GM18907 (cell line): ENCODE results near the gene TCTA.

Source experiments
- ATAC-seq: cut with Tn5 transposase; IDR thresholded peaks from one replicate; pipeline ENCODE4 v1.9.1; 2021; ENCODE audit warnings: mild to moderate bottlenecking, moderate library complexity; ENCODE audit not compliant: unreplicated experiment

Gene TCTA

GRCh38 chr3:49410066-49410845 lies 2.0 kb upstream of the TCTA start:
- no peak for ATAC-seq

- no peak for ATAC-seq
Measured at GRCh38 chr3:49410846-49411534, 1.2 kb upstream of the TCTA start.

GRCh38 chr3:49411535-49411967 lies 672 bp upstream of the TCTA start:
- peak; percentile 31 for ATAC-seq

- ATAC-seq = no peak
Measured at GRCh38 chr3:49412632-49413337, 562 bp downstream of the TCTA start.

GRCh38 chr3:49413338-49413734 lies 1.1 kb downstream of the TCTA start:
- no peak for ATAC-seq

- no peak for ATAC-seq
Measured at GRCh38 chr3:49414753-49415152, 2.5 kb downstream of the TCTA start.

GRCh38 chr3:49415931-49416601 lies 3.8 kb downstream of the TCTA start:
- ATAC-seq = peak; percentile 19

- no peak for ATAC-seq
Measured at GRCh38 chr3:49416867-49417266, 4.6 kb downstream of the TCTA start.

- no peak for ATAC-seq
Measured at GRCh38 chr3:49417516-49418120, 5.4 kb downstream of the TCTA start.

GRCh38 chr3:49421890-49422378 lies 9.7 kb downstream of the TCTA start:
- ATAC-seq = no peak

- no peak for ATAC-seq
Measured at GRCh38 chr3:49422379-49423248, 10.4 kb downstream of the TCTA start, which contains the start of gene AMT. Gene AMT, minus strand, starts transcription at chr3:49422473. Its CDS starts 23 bp downstream, at chr3:49422450.

GRCh38 chr3:49424816-49425215 lies 12.6 kb downstream of the TCTA start:
- no peak for ATAC-seq

- no peak for ATAC-seq
Measured at GRCh38 chr3:49427586-49427985, 15.4 kb downstream of the TCTA start.

- ATAC-seq = peak; percentile 3
Measured at GRCh38 chr3:49428752-49429080, 16.5 kb downstream of the TCTA start.

- no peak for ATAC-seq
Measured at GRCh38 chr3:49434731-49435130, 22.5 kb downstream of the TCTA start.

GRCh38 chr3:49445391-49445790 lies 33.2 kb downstream of the TCTA start:
- ATAC-seq = no peak

- no peak for ATAC-seq
Measured at GRCh38 chr3:49453621-49454020, 41.4 kb downstream of the TCTA start.

GRCh38 chr3:49454458-49454857 lies 42.2 kb downstream of the TCTA start:
- no peak for ATAC-seq

GRCh38 chr3:49454898-49455681 lies 42.9 kb downstream of the TCTA start:
- no peak for ATAC-seq
